ENCODE results near the gene RHEBL1.

DNA sequence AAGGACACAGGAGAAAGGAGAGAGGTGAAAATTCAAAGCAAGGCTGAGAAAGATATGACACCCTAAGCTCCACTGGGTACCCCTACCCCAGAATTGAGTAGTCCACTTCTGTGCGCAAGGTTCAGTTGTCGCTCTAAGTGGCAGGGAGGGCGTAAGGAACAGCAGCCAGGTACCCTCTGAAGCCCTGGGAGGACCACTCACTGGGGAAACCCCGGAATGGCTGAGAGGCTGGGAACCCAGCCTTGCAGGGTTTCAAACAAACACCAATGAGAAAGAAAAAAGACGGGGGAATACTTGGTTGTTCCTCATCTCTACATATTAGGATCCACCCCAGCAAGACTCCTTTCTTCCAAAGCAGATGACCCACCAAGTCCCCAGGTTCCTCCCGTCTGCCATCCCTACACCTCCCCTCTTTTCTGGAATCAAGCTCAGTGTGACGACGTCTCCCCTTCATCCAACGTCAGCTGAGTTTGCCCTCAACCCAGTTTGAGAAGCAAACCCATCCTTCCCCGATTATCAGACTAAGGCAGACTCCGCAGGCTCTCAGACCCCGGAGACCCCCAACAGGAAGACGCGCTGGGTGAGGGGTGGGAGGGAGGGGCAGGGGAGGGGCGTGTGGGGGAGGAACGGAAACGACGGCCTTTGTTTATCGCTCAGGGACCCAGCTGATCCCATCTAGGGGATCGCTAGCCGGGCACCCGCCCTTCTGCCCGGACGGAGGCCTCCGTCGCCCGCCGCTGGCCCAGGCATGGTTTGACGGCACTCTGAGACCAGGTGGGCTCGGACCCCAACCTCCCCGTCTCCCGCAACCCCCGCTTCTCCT lies 40.1 kb upstream of the RHEBL1 start:
- TF ChIP-seq, protein P1, sequence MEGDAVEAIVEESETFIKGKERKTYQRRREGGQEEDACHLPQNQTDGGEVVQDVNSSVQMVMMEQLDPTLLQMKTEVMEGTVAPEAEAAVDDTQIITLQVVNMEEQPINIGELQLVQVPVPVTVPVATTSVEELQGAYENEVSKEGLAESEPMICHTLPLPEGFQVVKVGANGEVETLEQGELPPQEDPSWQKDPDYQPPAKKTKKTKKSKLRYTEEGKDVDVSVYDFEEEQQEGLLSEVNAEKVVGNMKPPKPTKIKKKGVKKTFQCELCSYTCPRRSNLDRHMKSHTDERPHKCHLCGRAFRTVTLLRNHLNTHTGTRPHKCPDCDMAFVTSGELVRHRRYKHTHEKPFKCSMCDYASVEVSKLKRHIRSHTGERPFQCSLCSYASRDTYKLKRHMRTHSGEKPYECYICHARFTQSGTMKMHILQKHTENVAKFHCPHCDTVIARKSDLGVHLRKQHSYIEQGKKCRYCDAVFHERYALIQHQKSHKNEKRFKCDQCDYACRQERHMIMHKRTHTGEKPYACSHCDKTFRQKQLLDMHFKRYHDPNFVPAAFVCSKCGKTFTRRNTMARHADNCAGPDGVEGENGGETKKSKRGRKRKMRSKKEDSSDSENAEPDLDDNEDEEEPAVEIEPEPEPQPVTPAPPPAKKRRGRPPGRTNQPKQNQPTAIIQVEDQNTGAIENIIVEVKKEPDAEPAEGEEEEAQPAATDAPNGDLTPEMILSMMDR (IDR thresholded peaks at IDR 0.05) = no peak
- no peak for TF ChIP-seq POLR2A (IDR thresholded peaks at IDR 0.05)

Measured in ovary (tissue), 3 donors.